Pons (tissue), 1 donor: ENCODE measurements around the gene ALX3.
"Not testable (repeated sequence)": the region's sequence is repeated elsewhere in the genome, so short reads cannot be mapped to it uniquely, and the experiment has no call there.

Experiments used
- DNase-seq: peaks from one replicate; pipeline ENCODE4 v3.0.0-alpha.2; 2016; ENCODE audit warnings: low spot score

The ALX3 gene

DNA sequence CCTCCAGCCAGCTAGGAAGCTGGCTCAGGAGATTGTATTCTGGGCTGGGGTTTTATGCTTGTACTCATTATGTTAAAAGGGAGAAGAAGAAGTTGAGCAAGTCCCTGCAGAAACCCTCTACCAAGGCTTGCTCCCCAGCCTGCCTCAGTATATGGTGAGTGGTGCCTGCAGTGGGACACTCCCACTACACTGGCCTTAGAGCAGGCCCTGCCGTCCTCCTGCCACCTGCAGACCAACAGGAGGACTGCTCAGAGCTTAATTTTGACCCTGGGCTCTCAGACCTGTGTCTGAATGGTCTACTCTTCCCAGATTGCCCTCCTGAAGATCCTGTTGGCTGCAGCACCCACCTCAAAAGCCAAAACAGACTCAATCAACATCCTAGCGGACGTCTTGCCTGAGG lies 23.0 kb downstream of the ALX3 start:
- DNase-seq: no peak

DNA sequence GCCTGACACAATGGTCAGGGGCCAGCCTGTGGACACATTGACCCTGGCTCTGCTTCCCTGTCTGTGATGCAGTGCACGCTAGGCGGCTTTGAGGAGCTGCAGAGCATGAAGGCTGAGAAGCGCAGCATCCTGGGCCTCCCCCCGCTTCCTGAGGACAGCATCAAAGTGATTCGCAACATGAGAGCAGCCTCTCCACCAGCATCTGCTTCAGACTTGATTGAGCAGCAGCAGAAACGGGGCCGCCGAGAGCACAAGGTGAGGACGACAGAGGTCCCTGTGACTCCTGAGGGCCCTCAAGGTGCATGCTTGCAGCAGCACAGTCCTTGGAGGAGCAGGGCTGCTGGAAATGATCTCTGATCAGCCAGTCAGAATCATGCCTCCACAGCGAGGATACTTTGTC lies 27.5 kb downstream of the ALX3 start:
- no peak for DNase-seq

DNA sequence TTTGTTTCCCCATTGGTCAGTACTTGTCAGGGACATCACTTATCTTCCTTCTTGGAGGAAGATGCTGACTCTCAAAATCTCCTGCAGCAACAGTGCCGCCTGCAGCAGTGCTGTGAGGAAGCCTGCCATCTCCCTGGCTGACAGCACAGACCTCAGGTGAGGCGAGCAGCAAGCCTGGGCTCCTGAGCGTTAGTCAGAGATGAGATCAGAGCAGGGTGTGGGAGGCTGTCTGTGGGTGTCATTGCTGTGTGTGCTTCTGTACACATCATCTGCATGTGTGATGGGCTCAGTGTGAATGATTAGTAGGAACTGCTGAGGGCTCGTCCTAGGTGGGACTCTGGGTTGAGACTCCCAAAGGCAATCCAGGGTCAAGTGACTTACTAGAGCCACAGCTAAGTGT lies 29.9 kb downstream of the ALX3 start:
- DNase-seq: no peak

DNA sequence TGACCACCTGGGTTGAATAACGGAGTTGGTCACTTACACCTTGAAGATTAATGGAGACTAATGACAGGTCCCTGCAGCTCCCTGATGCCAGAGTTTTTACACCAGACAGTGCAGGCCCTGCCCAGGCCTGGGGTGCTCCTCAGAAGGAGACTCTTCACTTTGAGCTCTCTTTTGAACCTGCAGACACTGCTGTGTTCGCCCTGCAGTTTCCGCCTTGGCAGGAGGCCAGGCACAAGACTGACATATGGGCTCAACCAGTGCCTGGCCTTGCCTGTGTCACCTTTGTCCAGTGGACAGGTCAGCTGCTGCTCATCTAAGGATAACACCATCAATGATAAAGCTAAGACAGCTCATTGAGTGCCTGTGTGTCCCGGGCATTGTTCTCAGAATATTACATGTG lies 30.8 kb downstream of the ALX3 start:
- no peak for DNase-seq

DNA sequence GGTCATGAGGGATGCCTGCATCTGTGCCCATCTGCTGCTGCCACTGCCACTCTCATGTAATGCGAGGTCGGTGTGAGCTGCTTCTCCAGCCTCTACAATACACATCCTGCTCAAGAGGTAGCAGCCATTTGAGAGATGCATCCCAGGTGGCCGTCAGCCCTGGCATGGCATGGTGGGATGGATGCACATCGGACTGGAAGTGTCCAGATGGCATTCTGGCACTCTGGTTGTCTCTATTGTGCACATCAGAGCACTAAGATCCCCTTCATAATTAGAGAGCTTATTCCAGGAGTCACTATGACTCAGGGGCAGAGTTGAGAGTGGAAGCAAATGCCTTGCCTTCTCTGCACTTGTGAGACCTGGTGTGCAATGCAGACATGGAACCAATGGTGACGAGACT lies 32.2 kb downstream of the ALX3 start:
- no peak for DNase-seq

DNA sequence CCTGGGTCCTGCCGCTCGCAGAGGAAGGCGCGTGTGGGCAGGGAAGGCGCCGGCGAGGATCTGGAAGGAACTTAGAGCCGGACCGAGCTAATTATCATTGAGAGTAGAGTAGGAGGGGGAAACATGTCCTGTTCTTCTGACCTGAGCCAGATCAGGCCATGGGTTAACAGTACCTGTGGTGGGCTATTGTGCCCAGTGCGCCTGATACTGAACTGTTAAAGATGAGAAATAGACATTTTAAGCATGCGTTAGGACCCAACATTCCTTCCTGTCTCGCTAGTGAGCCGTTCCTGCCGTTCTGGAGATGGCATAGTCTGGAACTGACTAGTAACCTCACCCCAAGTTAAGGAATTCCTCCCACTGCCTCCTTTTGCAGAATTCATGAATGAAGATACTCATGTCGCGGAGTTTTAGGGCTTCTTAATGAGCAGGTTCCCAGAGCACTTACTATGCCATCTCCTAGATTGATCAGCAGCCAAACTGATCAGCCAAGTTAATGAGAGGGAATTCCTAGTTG lies 35.2 kb downstream of the ALX3 start:
- DNase-seq: no peak

DNA sequence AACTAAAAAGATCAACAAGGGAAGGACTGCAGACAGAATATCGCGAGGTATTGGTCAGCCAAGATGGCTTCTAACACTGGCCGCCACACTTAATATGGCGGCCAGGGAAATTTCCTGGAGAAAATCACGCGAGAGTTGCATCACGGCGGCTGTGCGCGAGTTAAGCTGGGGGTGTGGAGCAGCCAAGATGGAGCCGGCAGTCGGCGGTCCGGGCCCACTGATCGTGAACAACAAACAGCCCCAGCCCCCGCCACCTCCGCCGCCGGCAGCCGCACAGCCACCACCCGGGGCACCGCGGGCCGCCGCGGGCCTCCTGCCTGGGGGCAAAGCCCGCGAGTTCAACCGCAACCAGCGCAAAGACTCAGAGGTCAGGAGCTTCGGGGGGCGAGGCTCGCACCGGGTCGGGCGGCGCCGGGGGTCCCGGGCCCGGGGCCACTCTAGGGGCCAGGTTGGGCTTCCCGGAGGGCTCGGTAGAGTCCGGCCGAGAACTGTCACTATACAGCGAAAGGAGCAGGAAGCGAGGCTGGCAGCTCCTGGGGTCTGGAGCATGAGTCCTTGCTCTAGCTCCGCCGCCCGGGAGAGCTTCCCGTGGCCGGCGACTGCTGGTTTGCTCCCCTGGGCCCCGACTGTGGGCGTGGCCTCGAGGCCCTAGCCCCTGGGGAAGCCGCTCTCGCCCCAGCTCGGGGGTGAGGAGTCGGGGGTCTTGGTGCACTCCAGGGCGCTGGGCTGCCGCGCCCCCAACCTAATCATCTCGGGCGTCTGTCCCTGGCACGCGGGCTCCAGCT lies 35.8 kb downstream of the ALX3 start, which contains the start of gene STRIP1:
STRIP1 (plus strand) TSS at position 174 of the 785 bp plus-strand sequence; CDS start at position 188, 14 bp downstream.
- peak; percentile 93 for DNase-seq

DNA sequence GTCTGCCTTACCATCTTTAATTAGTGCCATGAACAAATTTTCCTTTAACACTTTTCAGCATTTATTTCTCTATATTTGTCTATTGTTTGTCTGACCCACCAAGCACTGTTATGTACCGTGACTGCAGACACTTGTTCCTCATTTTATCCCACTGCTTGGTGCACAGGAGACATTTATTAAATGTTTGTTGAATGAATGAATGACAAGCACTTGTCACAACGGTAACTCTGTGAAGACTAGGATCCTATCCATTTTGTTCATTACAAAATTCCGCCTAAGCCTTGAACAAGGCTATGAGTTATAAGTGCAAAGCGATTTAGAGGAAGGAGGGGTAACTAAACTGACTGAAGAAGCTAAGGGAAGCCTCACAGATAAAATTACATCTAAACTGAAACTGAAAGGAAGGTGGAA lies 36.4 kb downstream of the ALX3 start:
- no peak for DNase-seq

DNA sequence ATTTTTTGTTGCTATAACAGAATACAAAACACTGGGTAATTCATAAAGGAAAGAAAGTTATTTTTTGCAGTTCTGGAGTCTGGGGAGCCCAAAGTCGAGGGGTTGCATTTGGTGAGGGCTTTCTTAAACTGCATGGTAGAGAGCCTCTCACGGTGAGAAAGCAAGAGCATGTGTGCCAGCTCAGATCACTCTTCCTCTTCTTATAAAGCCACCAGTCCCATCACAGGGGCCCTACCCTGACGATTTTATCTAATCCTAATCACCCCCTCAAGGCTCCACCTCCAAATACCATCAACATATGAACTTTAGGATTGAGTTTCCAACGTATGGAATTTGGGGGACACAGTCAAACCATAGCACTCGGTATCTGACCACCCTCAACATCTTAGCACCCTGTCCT lies 37.1 kb downstream of the ALX3 start:
- no peak for DNase-seq

DNA sequence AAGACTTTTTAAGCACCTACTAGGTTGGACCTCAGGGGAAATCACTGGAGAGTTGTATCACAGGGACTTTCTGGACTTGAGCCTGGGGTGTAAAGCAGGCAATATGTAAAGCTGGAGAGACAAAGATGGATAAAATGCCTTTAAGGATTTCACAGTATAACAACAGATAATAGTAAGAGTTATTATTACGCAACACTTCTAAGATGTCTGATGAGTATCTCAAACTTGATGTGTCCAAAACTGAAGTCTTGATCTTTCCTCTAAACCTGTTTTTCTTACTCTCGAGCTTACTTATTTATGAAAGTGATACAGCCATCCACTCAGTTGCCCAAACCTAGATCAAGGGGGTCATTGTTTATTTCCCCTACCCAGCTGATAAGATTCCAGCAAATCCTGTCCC lies 38.1 kb downstream of the ALX3 start:
- no peak for DNase-seq

DNA sequence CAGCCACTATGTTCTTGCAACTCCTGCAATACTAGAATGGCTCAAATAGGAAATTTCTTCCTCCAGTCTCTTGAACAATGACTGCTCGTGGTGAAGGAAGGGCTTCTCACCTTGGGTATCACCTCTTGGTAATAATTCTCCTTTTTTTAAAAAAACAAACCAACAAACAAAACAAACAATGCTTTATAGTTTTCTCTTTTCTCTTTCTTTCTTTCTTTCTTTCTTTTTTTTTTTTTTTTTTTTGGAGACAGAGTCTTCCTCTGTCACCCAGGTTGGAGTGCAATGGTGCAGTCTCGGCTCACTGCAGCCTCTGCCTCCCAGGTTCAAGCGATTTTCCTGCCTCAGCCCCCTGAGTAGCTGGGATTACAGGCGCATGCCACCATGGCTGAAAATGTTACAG lies 39.8 kb downstream of the ALX3 start:
- DNase-seq: not testable (repeated sequence)

DNA sequence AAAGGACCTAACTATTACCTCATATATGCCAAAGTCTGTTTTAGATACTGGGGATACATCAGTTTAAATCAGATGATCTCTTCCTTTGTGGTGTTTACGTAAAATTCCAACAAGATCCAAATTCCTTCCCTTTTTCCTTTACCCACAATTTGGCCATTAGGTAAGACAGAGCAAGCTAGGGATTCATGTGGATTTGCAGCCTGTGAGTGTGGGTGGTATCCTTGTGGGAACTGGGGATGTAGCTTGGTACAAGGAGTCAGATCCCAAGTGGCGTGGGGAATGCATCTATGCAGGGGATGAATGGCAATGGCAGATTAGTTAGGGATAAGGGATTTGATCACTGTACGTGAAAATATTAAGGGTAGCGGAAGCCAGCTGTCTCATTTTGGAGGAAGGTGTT lies 45.9 kb downstream of the ALX3 start:
- DNase-seq: no peak

DNA sequence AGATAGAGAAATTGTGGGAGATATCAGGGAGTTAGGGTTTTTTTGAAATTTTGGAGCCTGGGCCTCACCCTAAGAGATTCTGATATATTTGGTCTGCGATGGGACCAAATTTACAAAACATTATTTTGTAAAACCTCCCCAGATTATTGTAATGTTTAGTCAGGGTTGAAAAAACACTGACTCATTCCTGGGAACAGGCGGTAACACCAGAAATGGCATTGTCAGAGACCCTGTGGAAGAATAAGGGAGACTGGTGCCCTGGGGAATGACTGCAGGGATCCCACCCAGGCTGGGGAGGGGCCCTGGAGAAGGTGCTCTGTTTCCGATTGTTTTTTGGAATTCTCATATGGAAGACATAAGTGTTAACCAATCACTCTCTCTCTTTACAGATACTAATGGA lies 49.2 kb downstream of the ALX3 start:
- DNase-seq: no peak

DNA sequence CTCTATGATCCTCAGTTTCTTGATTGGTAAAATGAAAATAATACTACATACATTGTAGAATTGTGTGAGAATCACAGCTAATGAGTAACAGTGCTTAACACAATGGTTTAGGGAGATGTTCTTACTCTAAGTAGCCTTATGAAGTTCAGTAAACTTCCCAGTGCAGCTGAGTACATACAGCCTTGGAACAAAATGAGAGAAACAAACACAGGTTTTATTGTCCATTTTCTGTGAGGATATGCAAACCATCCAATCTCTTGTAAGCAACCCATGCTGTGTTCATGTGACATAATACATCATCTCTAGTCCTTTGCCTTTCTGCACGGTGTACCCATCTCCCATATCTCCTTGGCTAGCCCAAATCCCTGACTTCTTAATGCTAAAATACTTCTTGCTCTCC lies 50.7 kb downstream of the ALX3 start:
- DNase-seq: peak; percentile 58

DNA sequence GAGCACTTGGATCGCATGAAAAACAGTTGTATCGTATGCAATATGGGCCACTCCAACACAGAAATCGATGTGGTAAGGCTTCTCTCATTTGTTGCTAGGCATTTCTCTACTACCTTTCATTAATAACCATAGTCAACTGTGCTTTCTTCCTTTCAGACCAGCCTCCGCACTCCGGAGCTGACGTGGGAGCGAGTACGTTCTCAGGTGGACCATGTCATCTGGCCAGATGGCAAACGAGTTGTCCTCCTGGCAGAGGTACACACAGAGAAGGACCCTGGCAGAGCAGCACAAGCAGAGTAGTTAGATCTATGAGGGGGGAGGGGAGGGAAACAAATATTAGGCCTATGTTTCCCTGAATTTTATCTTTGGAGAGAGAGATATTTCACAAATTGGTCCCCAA lies 52.1 kb downstream of the ALX3 start:
- no peak for DNase-seq

DNA sequence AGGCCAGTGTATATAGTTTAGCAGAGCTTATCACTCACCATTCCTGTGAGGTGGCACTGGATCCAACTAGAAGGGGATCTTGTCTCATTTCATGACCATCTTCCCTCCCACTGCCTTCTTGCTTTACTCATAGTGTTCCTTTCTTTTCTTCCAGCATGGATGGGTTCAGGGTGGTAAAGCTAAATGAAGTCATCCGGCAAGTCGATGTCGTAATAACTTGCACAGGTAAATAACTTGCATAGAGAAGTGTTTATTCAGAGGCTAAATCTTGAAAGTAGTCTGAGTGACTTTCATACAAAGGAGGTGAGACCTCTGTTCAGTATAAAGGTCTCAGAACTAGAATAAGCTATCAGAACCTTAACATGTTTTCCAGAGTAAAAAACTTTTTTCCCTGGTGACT lies 52.7 kb downstream of the ALX3 start:
- no peak for DNase-seq

DNA sequence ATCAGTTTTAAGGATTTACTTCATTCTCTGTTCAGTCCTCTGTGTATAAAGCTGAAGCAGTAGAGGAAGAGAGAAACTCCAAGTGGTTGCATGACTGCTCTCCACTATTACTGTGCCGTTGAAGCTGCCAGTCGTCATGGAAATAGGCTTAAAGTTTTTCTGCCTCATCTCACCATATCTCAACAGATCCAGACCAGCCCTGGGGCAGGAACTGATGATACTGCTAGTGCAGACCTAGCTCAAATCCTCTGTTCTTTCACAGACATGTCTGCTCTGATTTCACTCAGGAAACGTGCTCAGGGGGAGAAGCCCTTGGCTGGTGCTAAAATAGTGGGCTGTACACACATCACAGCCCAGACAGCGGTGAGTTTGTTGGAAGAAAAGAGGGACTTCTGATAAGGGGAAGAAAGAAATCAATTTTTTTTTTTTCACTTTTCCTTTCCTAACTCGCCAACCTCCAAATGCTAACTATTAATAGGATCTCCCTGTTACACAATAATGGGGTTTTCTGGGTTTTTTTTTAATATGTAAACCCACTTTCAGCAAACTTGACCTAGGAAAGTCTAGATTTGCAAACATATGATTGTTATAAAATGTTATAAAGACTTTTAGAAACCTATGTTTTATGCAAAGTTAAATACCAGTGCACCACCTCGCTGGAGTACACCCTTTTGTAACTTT lies 58.2 kb downstream of the ALX3 start:
- DNase-seq: no peak

DNA sequence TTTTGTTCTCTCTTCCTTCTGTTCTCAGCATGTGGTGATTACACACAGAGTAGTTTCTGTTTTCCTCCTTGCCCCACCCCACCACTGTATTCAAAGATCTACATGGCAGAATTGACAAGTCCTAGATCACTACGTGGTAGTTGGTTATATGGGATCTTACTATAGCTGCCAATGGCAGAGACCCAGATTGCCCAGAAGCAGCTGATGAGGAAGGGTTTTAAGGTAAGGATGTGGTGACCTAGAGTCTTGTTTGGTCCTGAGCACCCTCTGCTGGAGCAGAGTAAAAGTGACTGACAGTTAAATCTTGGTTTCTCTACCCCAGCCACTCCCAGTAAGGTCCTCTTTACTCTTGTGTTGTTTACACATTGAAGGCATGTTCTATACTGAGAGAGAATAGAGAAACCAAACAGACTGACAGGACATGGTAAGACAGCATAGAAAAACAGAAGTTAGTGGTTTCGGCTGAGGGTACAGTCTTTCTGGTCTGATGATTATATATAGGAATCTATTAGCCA lies 58.9 kb downstream of the ALX3 start:
- DNase-seq: peak; percentile 87
